Measurements from ENCODE around the gene MAP4K2. TPM values are rescaled to one million over a fixed set of nuclear protein-coding genes. Genes with fewer than 3 reads are reported as not detected.

MAP4K2 gene
- total and polyA plus RNA-seq, 9 of the 15 experiments (the other 6 are each of a cell fraction or from before 2014, with no cell fraction given) = 0.13 to 14.5 (median 7.3) TPM

DNA sequence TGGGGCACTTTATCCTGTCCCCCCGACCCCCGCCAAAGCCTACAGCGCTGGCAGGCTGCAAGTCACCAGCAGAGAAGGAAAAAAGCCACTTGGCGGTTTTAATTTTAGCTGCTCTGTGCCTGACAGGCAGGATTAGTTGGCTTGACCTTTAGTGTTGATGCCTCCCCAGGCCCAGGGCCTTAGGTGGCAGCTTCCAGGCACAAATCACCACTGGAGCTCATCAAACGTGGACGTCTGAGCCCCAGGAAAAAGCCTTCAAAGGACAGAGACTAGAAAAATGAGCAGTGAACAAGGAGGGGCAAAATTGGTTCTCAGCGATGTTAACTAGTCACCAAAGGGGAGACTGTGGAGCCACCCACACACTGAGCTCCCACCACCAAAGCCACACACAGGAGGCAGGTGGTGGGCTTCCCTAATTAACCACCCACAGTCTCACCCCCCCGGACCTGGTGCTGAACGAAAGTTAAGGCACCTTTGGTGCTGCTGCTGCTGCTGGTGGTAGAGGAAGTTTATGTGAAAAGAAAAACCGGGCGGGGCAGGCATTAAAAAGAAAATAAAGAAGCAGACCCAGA is 38.9 kb downstream of the MAP4K2 start (continued):
- TF ChIP-seq ELF2 (CRISPR knock-in tag; IDR thresholded peaks at IDR 0.05) (no peak), NEUROD1 (IDR thresholded peaks at IDR 0.05; ENCODE audit: borderline replicate concordance, low read depth, low read length, partially characterized antibody) (no peak), ZNF354B (CRISPR knock-in tag; IDR thresholded peaks at IDR 0.05) (no peak), TCFL5 (CRISPR knock-in tag; conservative IDR thresholded peaks at IDR 0.05) (no peak), ZNF589 (CRISPR knock-in tag; IDR thresholded peaks at IDR 0.05; ENCODE audit: low read depth) (no peak), SAP30 (IDR thresholded peaks at IDR 0.05; ENCODE audit: borderline replicate concordance, insufficient read depth, low read depth, low read length, poor library complexity, severe bottlenecking) (no peak), CC2D1A (IDR thresholded peaks at IDR 0.05) (no peak), ATF7 (IDR thresholded peaks at IDR 0.05) (no peak), ZNF431 (CRISPR knock-in tag; IDR thresholded peaks at IDR 0.05) (no peak), CBX1 (IDR thresholded peaks at IDR 0.05; ENCODE audit: low read depth) (no peak), JUND (IDR thresholded peaks at IDR 0.05; ENCODE audit: borderline replicate concordance, low read depth, low read length) (no peak), JUND (tag; IDR thresholded peaks at IDR 0.05; ENCODE audit: borderline replicate concordance, low read depth, low read length) (no peak), C11orf30 (IDR thresholded peaks at IDR 0.05; ENCODE audit: low read depth) (no peak), MED1 (CRISPR knock-in tag; IDR thresholded peaks at IDR 0.05; ENCODE audit: borderline replicate concordance) (no peak), RBFOX2 (IDR thresholded peaks at IDR 0.05; ENCODE audit: low read depth, low read length) (peak; percentile 21), EP300 (IDR thresholded peaks at IDR 0.05; ENCODE audit: low read length) (no peak), ERF (CRISPR knock-in tag; IDR thresholded peaks at IDR 0.05) (no peak), SUPT5H (IDR thresholded peaks at IDR 0.05) (0 out of 2 replicates have a peak, but pooled peaks have one; percentile 3), PYGO2 (tag; IDR thresholded peaks at IDR 0.05) (no peak), POLR2G (IDR thresholded peaks at IDR 0.05; ENCODE audit: low read depth, low read length) (peak; percentile 12; the same call in 1 of the 2 replicates)
- TF ChIP-seq, protein P1, sequence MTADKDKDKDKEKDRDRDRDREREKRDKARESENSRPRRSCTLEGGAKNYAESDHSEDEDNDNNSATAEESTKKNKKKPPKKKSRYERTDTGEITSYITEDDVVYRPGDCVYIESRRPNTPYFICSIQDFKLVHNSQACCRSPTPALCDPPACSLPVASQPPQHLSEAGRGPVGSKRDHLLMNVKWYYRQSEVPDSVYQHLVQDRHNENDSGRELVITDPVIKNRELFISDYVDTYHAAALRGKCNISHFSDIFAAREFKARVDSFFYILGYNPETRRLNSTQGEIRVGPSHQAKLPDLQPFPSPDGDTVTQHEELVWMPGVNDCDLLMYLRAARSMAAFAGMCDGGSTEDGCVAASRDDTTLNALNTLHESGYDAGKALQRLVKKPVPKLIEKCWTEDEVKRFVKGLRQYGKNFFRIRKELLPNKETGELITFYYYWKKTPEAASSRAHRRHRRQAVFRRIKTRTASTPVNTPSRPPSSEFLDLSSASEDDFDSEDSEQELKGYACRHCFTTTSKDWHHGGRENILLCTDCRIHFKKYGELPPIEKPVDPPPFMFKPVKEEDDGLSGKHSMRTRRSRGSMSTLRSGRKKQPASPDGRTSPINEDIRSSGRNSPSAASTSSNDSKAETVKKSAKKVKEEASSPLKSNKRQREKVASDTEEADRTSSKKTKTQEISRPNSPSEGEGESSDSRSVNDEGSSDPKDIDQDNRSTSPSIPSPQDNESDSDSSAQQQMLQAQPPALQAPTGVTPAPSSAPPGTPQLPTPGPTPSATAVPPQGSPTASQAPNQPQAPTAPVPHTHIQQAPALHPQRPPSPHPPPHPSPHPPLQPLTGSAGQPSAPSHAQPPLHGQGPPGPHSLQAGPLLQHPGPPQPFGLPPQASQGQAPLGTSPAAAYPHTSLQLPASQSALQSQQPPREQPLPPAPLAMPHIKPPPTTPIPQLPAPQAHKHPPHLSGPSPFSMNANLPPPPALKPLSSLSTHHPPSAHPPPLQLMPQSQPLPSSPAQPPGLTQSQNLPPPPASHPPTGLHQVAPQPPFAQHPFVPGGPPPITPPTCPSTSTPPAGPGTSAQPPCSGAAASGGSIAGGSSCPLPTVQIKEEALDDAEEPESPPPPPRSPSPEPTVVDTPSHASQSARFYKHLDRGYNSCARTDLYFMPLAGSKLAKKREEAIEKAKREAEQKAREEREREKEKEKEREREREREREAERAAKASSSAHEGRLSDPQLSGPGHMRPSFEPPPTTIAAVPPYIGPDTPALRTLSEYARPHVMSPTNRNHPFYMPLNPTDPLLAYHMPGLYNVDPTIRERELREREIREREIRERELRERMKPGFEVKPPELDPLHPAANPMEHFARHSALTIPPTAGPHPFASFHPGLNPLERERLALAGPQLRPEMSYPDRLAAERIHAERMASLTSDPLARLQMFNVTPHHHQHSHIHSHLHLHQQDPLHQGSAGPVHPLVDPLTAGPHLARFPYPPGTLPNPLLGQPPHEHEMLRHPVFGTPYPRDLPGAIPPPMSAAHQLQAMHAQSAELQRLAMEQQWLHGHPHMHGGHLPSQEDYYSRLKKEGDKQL (CRISPR knock-in tag; IDR thresholded peaks at IDR 0.05; ENCODE audit: borderline replicate concordance) = no peak
- TF ChIP-seq, protein P2, sequence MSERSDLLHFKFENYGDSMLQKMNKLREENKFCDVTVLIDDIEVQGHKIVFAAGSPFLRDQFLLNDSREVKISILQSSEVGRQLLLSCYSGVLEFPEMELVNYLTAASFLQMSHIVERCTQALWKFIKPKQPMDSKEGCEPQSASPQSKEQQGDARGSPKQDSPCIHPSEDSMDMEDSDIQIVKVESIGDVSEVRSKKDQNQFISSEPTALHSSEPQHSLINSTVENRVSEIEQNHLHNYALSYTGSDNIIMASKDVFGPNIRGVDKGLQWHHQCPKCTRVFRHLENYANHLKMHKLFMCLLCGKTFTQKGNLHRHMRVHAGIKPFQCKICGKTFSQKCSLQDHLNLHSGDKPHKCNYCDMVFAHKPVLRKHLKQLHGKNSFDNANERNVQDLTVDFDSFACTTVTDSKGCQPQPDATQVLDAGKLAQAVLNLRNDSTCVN (CRISPR knock-in tag; IDR thresholded peaks at IDR 0.05) = no peak
- TF ChIP-seq, protein P3, sequence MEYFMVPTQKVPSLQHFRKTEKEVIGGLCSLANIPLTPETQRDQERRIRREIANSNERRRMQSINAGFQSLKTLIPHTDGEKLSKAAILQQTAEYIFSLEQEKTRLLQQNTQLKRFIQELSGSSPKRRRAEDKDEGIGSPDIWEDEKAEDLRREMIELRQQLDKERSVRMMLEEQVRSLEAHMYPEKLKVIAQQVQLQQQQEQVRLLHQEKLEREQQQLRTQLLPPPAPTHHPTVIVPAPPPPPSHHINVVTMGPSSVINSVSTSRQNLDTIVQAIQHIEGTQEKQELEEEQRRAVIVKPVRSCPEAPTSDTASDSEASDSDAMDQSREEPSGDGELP (CRISPR knock-in tag; IDR thresholded peaks at IDR 0.05; ENCODE audit: borderline replicate concordance) = no peak

Measured in K562 (cell line).